HepG2 (cell line): ENCODE results near the gene B4GALT7. TPM values are rescaled to one million over a fixed set of nuclear protein-coding genes. Genes with fewer than 3 reads are reported as not detected.

Experiments
- ATAC-seq: fragments of 200-7000 bp; cut with Tn5 transposase; 3 replicates; pipeline ENCODE4 v1.9.1; 2020; ENCODE audit warnings: mild to moderate bottlenecking, moderate library complexity
- BruUV-seq: library from RNA; stranded (reverse); fragments of 400-500 nt; replicated peaks from 2 replicates; lab custom pipeline; 2021; lab: Mats Ljungman, UMichigan
- CTCF ChIA-PET: fragments of 300-600 bp; formaldehyde crosslinking; extraction: SDS; loops from one replicate; lab custom pipeline; 2021; ENCODE audit warnings: low total read pairs, inconsistent platforms, low intra/inter-chr PET ratio; lab: Yijun Ruan, JAX
- POLR2A ChIA-PET: fragments of 350-600 bp; sonication (Branson Sonifier 250); formaldehyde crosslinking; loops from one replicate; lab custom pipeline; 2020; ENCODE audit warnings: antibody characterized with exemption, inconsistent platforms; lab: Yijun Ruan, JAX
- DNase-seq: peaks from one replicate; pipeline ENCODE4 v3.0.0-alpha.2; 2015; ENCODE audit warnings: low spot score
- FAIRE-seq: peaks from 3 replicates; lab custom pipeline; 2011; peaks lifted over from hg19 to GRCh38; lab: Jason Lieb, UNC
- H2AFZ ChIP-seq: one replicate; pipeline ENCODE4 v1.6.1; 2011; ENCODE audit warnings: low read length, inconsistent platforms
- H3K27ac ChIP-seq: fragments of 300-600 bp; 3 replicates; pipeline ENCODE4 v1.8.0; 2011; ENCODE audit warnings: mixed run types, mild to moderate bottlenecking, mixed read lengths, low read length, inconsistent platforms; ENCODE audit not compliant: insufficient read depth; ENCODE audit errors: extremely low read length
- H3K27me3 ChIP-seq, 2 experiments: fragments of 200-600 bp in 1 of 2; 2 replicates in 1 of 2; 3 replicates in 1 of 2; pipeline versions ENCODE4 v1.6.0 to v1.8.0; 2011; ENCODE audit warnings: low read length in 2 of 2, mild to moderate bottlenecking in 2 of 2, moderate library complexity in 2 of 2, inconsistent platforms in 1 of 2; ENCODE audit not compliant: insufficient read depth in 2 of 2, control insufficient read depth in 1 of 2
- H3K36me3 ChIP-seq, 2 experiments: fragments of 200-600 bp in 1 of 2; replicated peaks in 1 of 2; 2 replicates in 1 of 2; 3 replicates in 1 of 2; pipeline versions ENCODE4 v1.5.1 to v1.8.0; 2011; ENCODE audit warnings: low read length in 2 of 2, inconsistent platforms in 1 of 2; ENCODE audit not compliant: insufficient read depth in 2 of 2, control insufficient read depth in 1 of 2
- H3K4me1 ChIP-seq: 2 replicates; pipeline ENCODE4 v1.5.1; 2012; ENCODE audit warnings: low read length, inconsistent platforms; ENCODE audit not compliant: insufficient read depth
- H3K4me2 ChIP-seq: 2 replicates; pipeline ENCODE4 v1.6.0; 2011; ENCODE audit warnings: low read depth, low read length, inconsistent platforms
- H3K4me3 ChIP-seq, 3 experiments: fragments of 200-600 bp in 1 of 3; sonication (generic), shearing (Covaris generic) in 1 of 3; replicated peaks in 1 of 3; 2 replicates each; pipeline ENCODE4 v1.5.1; 2011 to 2016; ENCODE audit warnings: low read length in 3 of 3, inconsistent platforms in 2 of 3, low read depth in 2 of 3, mild to moderate bottlenecking in 2 of 3, control low read depth in 1 of 3, mixed read lengths in 1 of 3; ENCODE audit not compliant: insufficient read depth in 1 of 3
- H3K79me2 ChIP-seq: one replicate; pipeline ENCODE4 v1.6.1; 2011; ENCODE audit warnings: low read length, inconsistent platforms; ENCODE audit not compliant: insufficient read depth
- H3K9ac ChIP-seq: 2 replicates; pipeline ENCODE4 v1.6.0; 2011; ENCODE audit warnings: mild to moderate bottlenecking, low read depth, low read length, inconsistent platforms; ENCODE audit not compliant: insufficient read depth
- H3K9me3 ChIP-seq: 2 replicates; pipeline ENCODE4 v1.5.1; 2012; ENCODE audit warnings: mild to moderate bottlenecking, low read length
- H4K20me1 ChIP-seq: 2 replicates; pipeline ENCODE4 v1.6.0; 2011; ENCODE audit warnings: inconsistent platforms, mild to moderate bottlenecking, low read length, moderate library complexity; ENCODE audit not compliant: insufficient read depth
- CREBL2 ChIP-seq: sonication (generic); formaldehyde crosslinking; IDR thresholded peaks from 2 replicates; pipeline ENCODE4 v1.8.1; 2023; ENCODE audit warnings: missing genetic modification reagents, mild to moderate bottlenecking, borderline replicate concordance
- DRAP1 ChIP-seq: IDR thresholded peaks from 2 replicates; pipeline ENCODE4 v1.6.1; 2016; ENCODE audit warnings: missing genetic modification reagents, missing compliant biosample characterization
- ELF3 ChIP-seq: IDR thresholded peaks from 2 replicates; pipeline ENCODE4 v1.6.1; 2016; ENCODE audit warnings: missing genetic modification reagents, missing compliant biosample characterization
- ZBTB46 ChIP-seq: sonication (generic); formaldehyde crosslinking; IDR thresholded peaks from 2 replicates; pipeline ENCODE4 v1.4.0; 2020; ENCODE audit warnings: mild to moderate bottlenecking, missing genetic modification reagents, borderline replicate concordance
- ZNF660 ChIP-seq: sonication (generic); formaldehyde crosslinking; IDR thresholded peaks from 2 replicates; pipeline ENCODE4 v1.5.1; 2020; ENCODE audit warnings: mild to moderate bottlenecking, low read depth, missing genetic modification reagents, borderline replicate concordance
- ZNF674 ChIP-seq: sonication (generic); formaldehyde crosslinking; IDR thresholded peaks from 2 replicates; pipeline ENCODE4 v1.5.0; 2020; ENCODE audit warnings: low read depth, mild to moderate bottlenecking, missing genetic modification reagents
- ZNF788 ChIP-seq: sonication (generic); formaldehyde crosslinking; IDR thresholded peaks from 2 replicates; pipeline ENCODE4 v1.5.0; 2020; ENCODE audit warnings: mild to moderate bottlenecking, missing genetic modification reagents, borderline replicate concordance
- WGBS: methylation state at CpG from one replicate; pipeline ENCODE4 v1.1.6; 2017; ENCODE audit warnings: low lambda C conversion rate; 5-methylcytosine and 5-hydroxymethylcytosine counted together
- in situ Hi-C: cut with HindIII; loops from 2 replicates; pipeline ENCODE4 v1.10.0; 2017; ENCODE audit warnings: low pct_unique_long_range_greater_than_20kb; ENCODE audit not compliant: extremely low pct_ligation_motif_present
- intact Hi-C: fragments of 100-400 bp; cut with micrococcal nuclease; formaldehyde crosslinking; loops from one replicate; pipeline ENCODE4 v1.10.0; 2022; ENCODE audit not compliant: unreplicated experiment
- polyA plus RNA-seq, 8 experiments: library from polyadenylated mRNA; depleted of rRNA in 3 of 8; stranded (reverse) in 7 of 8; unstranded in 1 of 8; fragments of >200 nt; fragmentation: Illumina TruSeq in 4 of 8; extraction: Trizol in 4 of 8; gene quantifications; 2 replicates each; pipeline versions ENCODE4 v1.2.1 to v1.2.3, GENCODE V29; 2011 to 2016; ENCODE audit warnings: low read depth in 4 of 8, missing spikeins in 1 of 8, mixed read lengths in 1 of 8; ENCODE audit not compliant: insufficient read depth in 1 of 8
- total RNA-seq, 5 experiments: library from RNA; depleted of rRNA; stranded (reverse); fragments of >200 nt; fragmentation: Illumina TruSeq; extraction: Trizol; gene quantifications; 2 replicates each; pipeline ENCODE4 v1.2.3, GENCODE V29; 2016; ENCODE audit warnings: low read depth in 1 of 5
- TF ChIP-seq, protein P1 (sequence below): sonication (generic); formaldehyde crosslinking; IDR thresholded peaks from 2 replicates; pipeline ENCODE4 v1.4.0; 2020; ENCODE audit warnings: missing genetic modification reagents

Gene B4GALT7
- total and polyA plus RNA-seq, 2 of the 13 experiments (the other 11 are each of a cell fraction or from before 2014, with no cell fraction given), result 16.4 to 20.5 TPM

GRCh38 chr5:177568326-177568725 is 31.6 kb upstream of the B4GALT7 start:
- H3K4me1 ChIP-seq, result peaks cover 12% of the 10 kb centered on the region; the same call in 1 of the 2 replicates
- H3K9me3 ChIP-seq, result no peaks in the 10 kb centered on the region
- no peak overlapping the region for H3K9ac ChIP-seq
- 52% methylated on average over 7 of the region's 7 CpGs for WGBS
- no peak for ATAC-seq
- H3K4me2 ChIP-seq, result no peak overlapping the region
- DNase-seq, result no peak
- in situ Hi-C loops, result no loop called here
- no peak overlapping the region for H3K4me3 ChIP-seq
- BruUV-seq, result no TSS peak
- ChIA-PET POLR2A (no interaction called here), CTCF (no interaction called here)
- no peaks in the 10 kb centered on the region for H3K79me2 ChIP-seq
- no peak overlapping the region for H2AFZ ChIP-seq
- intact Hi-C loops, result no loop called here
- H4K20me1 ChIP-seq, result no peaks in the 10 kb centered on the region
- no peak overlapping the region for H3K27ac ChIP-seq
- TF ChIP-seq ZBTB46 (no peak), ZNF788 (CRISPR knock-in tag) (no peak), ELF3 (CRISPR knock-in tag) (no peak), DRAP1 (CRISPR knock-in tag) (no peak), ZNF660 (no peak), CREBL2 (CRISPR knock-in tag) (no peak), ZNF674 (CRISPR knock-in tag) (no peak)
- TF ChIP-seq, protein P1, sequence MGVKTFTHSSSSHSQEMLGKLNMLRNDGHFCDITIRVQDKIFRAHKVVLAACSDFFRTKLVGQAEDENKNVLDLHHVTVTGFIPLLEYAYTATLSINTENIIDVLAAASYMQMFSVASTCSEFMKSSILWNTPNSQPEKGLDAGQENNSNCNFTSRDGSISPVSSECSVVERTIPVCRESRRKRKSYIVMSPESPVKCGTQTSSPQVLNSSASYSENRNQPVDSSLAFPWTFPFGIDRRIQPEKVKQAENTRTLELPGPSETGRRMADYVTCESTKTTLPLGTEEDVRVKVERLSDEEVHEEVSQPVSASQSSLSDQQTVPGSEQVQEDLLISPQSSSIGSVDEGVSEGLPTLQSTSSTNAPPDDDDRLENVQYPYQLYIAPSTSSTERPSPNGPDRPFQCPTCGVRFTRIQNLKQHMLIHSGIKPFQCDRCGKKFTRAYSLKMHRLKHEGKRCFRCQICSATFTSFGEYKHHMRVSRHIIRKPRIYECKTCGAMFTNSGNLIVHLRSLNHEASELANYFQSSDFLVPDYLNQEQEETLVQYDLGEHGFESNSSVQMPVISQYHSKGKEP (CRISPR knock-in tag), result no peak
- no peak for FAIRE-seq
- peaks cover 0 to 12% of the 10 kb centered on the region in 2 experiments; a peak in 2 of 5 replicates for H3K27me3 ChIP-seq
- H3K36me3 ChIP-seq, result no peaks in the 10 kb centered on the region
